Mesendoderm (in vitro differentiated cells): ENCODE data around the gene COA6.

Experiments used
- DNase-seq: peaks from one replicate; pipeline ENCODE4 v3.0.0; 2013
- H2AK5ac ChIP-seq: 2 replicates; pipeline ENCODE4 v1.6.1; 2013; ENCODE audit warnings: low read length, inconsistent platforms
- H2BK120ac ChIP-seq: 2 replicates; pipeline ENCODE4 v1.6.1; 2013; ENCODE audit warnings: low read depth, mild to moderate bottlenecking, low read length, moderate library complexity, mixed read lengths
- H2BK15ac ChIP-seq: replicated peaks from 2 replicates; pipeline ENCODE4 v1.6.1; 2013; ENCODE audit warnings: low read depth, mild to moderate bottlenecking, moderate library complexity
- H2BK5ac ChIP-seq: 2 replicates; pipeline ENCODE4 v1.6.1; 2013; ENCODE audit warnings: low read length, inconsistent platforms
- H3K18ac ChIP-seq: 2 replicates; pipeline ENCODE4 v1.6.1; 2013; ENCODE audit warnings: mild to moderate bottlenecking, low read length, mixed read lengths
- H3K23ac ChIP-seq: one replicate; pipeline ENCODE4 v1.6.1; 2013; ENCODE audit warnings: low read length
- H3K27ac ChIP-seq: 2 replicates; pipeline ENCODE4 v1.5.1; 2013; ENCODE audit warnings: low read depth, mild to moderate bottlenecking, inconsistent platforms, low read length, moderate library complexity
- H3K27me3 ChIP-seq: 2 replicates; pipeline ENCODE4 v1.6.1; 2013; ENCODE audit warnings: low read length, control low read depth, mild to moderate bottlenecking, inconsistent platforms; ENCODE audit not compliant: insufficient read depth, poor library complexity
- H3K36me3 ChIP-seq: 2 replicates; pipeline ENCODE4 v1.6.1; 2013; ENCODE audit warnings: low read length, inconsistent platforms; ENCODE audit not compliant: control insufficient read depth, insufficient read depth
- H3K4ac ChIP-seq: one replicate; pipeline ENCODE4 v1.6.1; 2013; ENCODE audit warnings: low read depth, mild to moderate bottlenecking, low read length, moderate library complexity
- H3K4me1 ChIP-seq: 2 replicates; pipeline ENCODE4 v1.6.1; 2013; ENCODE audit warnings: low read depth, low read length, inconsistent platforms; ENCODE audit not compliant: control insufficient read depth
- H3K4me2 ChIP-seq: 2 replicates; pipeline ENCODE4 v1.6.1; 2013; ENCODE audit warnings: low read length
- H3K4me3 ChIP-seq: 2 replicates; pipeline ENCODE4 v1.5.1; 2013; ENCODE audit warnings: mild to moderate bottlenecking, low read length
- H3K56ac ChIP-seq: one replicate; pipeline ENCODE4 v1.6.1; 2013; ENCODE audit warnings: low read length
- H3K79me1 ChIP-seq: 2 replicates; pipeline ENCODE4 v1.6.1; 2013; ENCODE audit warnings: low read length, inconsistent platforms
- H3K79me2 ChIP-seq: 2 replicates; pipeline ENCODE4 v1.6.1; 2013; ENCODE audit warnings: mild to moderate bottlenecking, low read length; ENCODE audit not compliant: control insufficient read depth, insufficient read depth
- H3K9ac ChIP-seq: 2 replicates; pipeline ENCODE4 v1.6.1; 2013; ENCODE audit warnings: low read length, inconsistent platforms
- H4K5ac ChIP-seq: one replicate; pipeline ENCODE4 v1.6.1; 2013; ENCODE audit warnings: low read length
- H4K8ac ChIP-seq: one replicate; pipeline ENCODE4 v1.6.1; 2013; ENCODE audit warnings: low read depth, mild to moderate bottlenecking, control low read depth, low read length, moderate library complexity
- WGBS: extraction: QIAGEN DNeasy Blood & Tissue Kit; methylation state at CpG from one replicate; pipeline ENCODE4 v1.1.7; 2013; ENCODE audit warnings: low lambda C conversion rate, missing lambda C conversion rate; ENCODE audit not compliant: insufficient coverage; ENCODE audit errors: extremely low coverage; 5-methylcytosine and 5-hydroxymethylcytosine counted together

COA6 gene

DNA sequence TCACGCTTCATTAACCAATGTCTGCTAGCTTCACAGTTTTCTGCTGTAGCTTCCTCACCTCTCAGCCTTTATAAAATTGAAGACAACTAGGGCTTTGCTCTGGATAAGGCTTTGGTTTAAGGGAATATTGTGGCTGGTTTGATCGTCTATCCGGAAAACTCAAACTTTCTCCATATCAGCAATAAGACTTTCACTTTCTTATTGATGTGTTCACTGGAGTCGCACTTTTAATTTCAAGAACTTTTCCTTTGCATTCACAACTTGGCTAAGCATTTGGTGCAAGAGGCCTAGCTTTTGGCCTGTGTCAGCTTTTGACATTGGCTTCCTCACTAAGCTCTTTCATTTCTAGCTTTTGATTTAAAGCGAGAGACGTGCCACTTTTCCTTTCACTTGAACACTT lies 12.9 kb downstream of the COA6 start:
- WGBS = no CpG with 5 or more reads among the region's 6 CpGs
- no peak overlapping the region for H2BK120ac ChIP-seq
- DNase-seq = no peak
- H3K27ac ChIP-seq = no peak overlapping the region
- no peak overlapping the region for H3K4ac ChIP-seq
- H3K18ac ChIP-seq = no peak overlapping the region
- H3K56ac ChIP-seq = no peak overlapping the region
- H3K4me3 ChIP-seq = no peak overlapping the region
- no peak overlapping the region for H3K9ac ChIP-seq
- no peak overlapping the region for H3K4me2 ChIP-seq
- H4K8ac ChIP-seq = no peak overlapping the region
- H3K27me3 ChIP-seq = no peaks in the 10 kb centered on the region
- no peak overlapping the region for H4K5ac ChIP-seq
- H3K79me2 ChIP-seq = no peaks in the 10 kb centered on the region
- peaks cover 4% of the 10 kb centered on the region for H3K36me3 ChIP-seq
- H2BK5ac ChIP-seq = no peak overlapping the region
- peaks cover 1% of the 10 kb centered on the region for H3K79me1 ChIP-seq
- no peak overlapping the region for H2AK5ac ChIP-seq
- no peaks in the 10 kb centered on the region for H3K4me1 ChIP-seq
- no peak overlapping the region for H3K23ac ChIP-seq
- H2BK15ac ChIP-seq = no peak overlapping the region

DNA sequence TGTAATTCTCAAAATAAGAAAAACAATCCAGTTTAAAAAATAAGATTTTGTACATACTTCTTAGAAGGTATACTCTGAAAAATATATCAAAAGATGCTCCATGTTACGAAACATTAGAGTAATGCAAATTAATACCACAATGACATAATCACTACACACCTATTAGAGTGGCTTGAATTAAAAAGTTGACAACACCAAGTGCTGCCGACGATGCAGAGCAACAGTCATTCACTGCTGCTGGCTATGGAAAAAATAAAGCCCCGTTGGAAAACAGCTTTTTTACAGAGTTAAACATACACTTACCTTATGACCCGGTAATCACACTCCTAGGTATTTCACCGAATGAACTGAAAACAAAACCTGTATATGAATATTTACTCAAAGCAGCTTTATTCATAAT lies 14.8 kb downstream of the COA6 start:
- Histone ChIP-seq H3K23ac (no peak overlapping the region), H3K9ac (no peak overlapping the region)
- WGBS = no CpG with 5 or more reads among the region's 6 CpGs

DNA sequence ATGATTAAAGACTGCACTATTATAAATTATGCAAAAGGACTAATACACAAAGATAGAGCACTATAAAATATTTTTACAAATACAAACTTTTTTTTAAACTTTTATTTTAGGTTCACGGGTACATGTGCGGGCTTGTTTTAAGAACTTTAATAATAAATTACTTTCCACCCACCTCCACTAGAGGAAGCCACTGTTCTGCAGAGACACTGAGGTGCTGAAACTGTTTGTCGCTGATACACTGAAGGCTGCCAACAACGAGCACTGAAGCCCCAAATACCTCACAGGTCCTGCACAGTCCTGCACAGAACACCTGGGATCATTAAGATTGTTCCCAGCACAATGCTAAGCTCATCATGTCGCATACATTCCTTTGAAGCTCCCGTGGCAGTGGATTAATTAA lies 19.9 kb downstream of the COA6 start:
- no peak overlapping the region for H3K4ac ChIP-seq
- H3K36me3 ChIP-seq = peaks cover 2% of the 10 kb centered on the region
- H3K4me1 ChIP-seq = no peaks in the 10 kb centered on the region
- no peak overlapping the region for H3K27ac ChIP-seq
- H3K56ac ChIP-seq = no peak overlapping the region
- H3K23ac ChIP-seq = no peak overlapping the region
- H2AK5ac ChIP-seq = no peak overlapping the region
- no peak overlapping the region for H2BK5ac ChIP-seq
- no peak overlapping the region for H3K4me2 ChIP-seq
- H3K79me1 ChIP-seq = no peaks in the 10 kb centered on the region
- WGBS = no CpG with 5 or more reads among the region's 6 CpGs
- H2BK120ac ChIP-seq = no peak overlapping the region
- H2BK15ac ChIP-seq = no peak overlapping the region
- no peaks in the 10 kb centered on the region for H3K27me3 ChIP-seq
- no peak overlapping the region for H3K4me3 ChIP-seq
- DNase-seq = no peak
- no peak overlapping the region for H4K8ac ChIP-seq
- no peaks in the 10 kb centered on the region for H3K79me2 ChIP-seq
- H4K5ac ChIP-seq = no peak overlapping the region
- no peak overlapping the region for H3K9ac ChIP-seq
- no peak overlapping the region for H3K18ac ChIP-seq

More for the DNA sequence above, 14.8 kb downstream of the COA6 start:
- Histone ChIP-seq H3K27me3 (no peaks in the 10 kb centered on the region), H3K56ac (no peak overlapping the region), H3K27ac (no peak overlapping the region), H2BK120ac (no peak overlapping the region), H2BK15ac (no peak overlapping the region), H3K18ac (no peak overlapping the region), H3K79me2 (no peaks in the 10 kb centered on the region), H4K5ac (no peak overlapping the region), H3K4me2 (no peak overlapping the region), H3K79me1 (no peaks in the 10 kb centered on the region), H2AK5ac (no peak overlapping the region), H3K4me1 (no peaks in the 10 kb centered on the region), H3K4ac (no peak overlapping the region), H4K8ac (no peak overlapping the region), H2BK5ac (no peak overlapping the region), H3K4me3 (no peak overlapping the region), H3K36me3 (peaks cover 2% of the 10 kb centered on the region)
- DNase-seq = no peak

DNA sequence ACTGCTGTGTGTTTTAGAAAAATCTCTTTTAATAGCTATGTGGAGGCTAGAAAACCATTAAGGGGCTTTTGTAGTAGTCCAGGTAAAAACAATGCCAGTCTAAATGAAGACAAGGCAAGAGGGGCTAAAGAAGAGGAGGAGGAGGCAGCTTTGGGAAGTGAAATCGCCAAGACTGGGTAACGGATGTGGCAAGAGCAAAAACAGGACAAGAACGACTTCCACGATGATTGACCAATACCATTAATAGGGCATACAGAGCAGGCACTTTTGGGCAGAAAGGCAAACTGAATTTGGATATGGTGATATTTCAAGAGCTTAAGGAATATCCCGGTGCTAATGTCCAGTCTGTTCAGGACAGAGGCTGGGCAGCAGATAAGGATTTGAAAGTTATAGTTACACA lies 22.0 kb downstream of the COA6 start:
- H3K27me3 ChIP-seq = no peaks in the 10 kb centered on the region
- no peaks in the 10 kb centered on the region for H3K79me1 ChIP-seq
- no peak overlapping the region for H3K18ac ChIP-seq
- WGBS = no CpG with 5 or more reads among the region's 5 CpGs
- H3K4me3 ChIP-seq = no peak overlapping the region
- H4K5ac ChIP-seq = no peak overlapping the region
- no peak overlapping the region for H3K4ac ChIP-seq
- no peak overlapping the region for H3K27ac ChIP-seq
- no peak overlapping the region for H3K4me2 ChIP-seq
- H3K23ac ChIP-seq = no peak overlapping the region
- no peak overlapping the region for H4K8ac ChIP-seq
- no peak overlapping the region for H2BK15ac ChIP-seq
- H2BK120ac ChIP-seq = no peak overlapping the region
- no peak overlapping the region for H2BK5ac ChIP-seq
- H3K79me2 ChIP-seq = no peaks in the 10 kb centered on the region
- DNase-seq = no peak
- H3K9ac ChIP-seq = no peak overlapping the region
- H3K56ac ChIP-seq = no peak overlapping the region
- peaks cover 2% of the 10 kb centered on the region for H3K36me3 ChIP-seq
- no peaks in the 10 kb centered on the region for H3K4me1 ChIP-seq
- H2AK5ac ChIP-seq = no peak overlapping the region

DNA sequence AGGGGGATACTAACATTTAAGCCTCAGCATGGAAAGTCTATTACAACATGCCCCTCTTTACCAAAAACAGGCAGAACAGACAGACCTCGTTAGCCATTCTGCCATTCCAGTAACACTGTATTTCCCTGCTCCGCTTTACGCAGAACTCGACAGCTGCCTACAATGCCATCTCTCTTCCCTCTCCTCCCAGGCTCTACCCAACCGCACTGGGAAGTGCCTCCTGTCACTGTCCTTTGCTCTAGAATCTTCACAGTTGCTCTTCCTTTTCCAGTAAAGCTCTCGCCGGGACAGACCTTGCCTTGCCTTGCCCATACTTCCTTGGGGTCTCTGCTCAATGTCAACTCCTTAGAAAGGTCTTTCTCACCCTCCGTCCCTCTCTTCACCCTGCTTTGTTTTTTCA lies 22.8 kb downstream of the COA6 start:
- Histone ChIP-seq H3K9ac (no peak overlapping the region), H3K79me1 (no peaks in the 10 kb centered on the region), H3K4me3 (no peak overlapping the region), H2BK120ac (no peak overlapping the region), H3K79me2 (no peaks in the 10 kb centered on the region), H3K56ac (no peak overlapping the region), H3K27me3 (no peaks in the 10 kb centered on the region), H4K5ac (no peak overlapping the region), H2AK5ac (no peak overlapping the region), H4K8ac (no peak overlapping the region), H3K4ac (no peak overlapping the region), H2BK5ac (no peak overlapping the region), H3K36me3 (no peaks in the 10 kb centered on the region), H2BK15ac (no peak overlapping the region), H3K4me2 (no peak overlapping the region), H3K4me1 (no peaks in the 10 kb centered on the region), H3K27ac (no peak overlapping the region), H3K23ac (no peak overlapping the region), H3K18ac (no peak overlapping the region)
- no CpG with 5 or more reads among the region's 8 CpGs for WGBS
- DNase-seq = no peak

DNA sequence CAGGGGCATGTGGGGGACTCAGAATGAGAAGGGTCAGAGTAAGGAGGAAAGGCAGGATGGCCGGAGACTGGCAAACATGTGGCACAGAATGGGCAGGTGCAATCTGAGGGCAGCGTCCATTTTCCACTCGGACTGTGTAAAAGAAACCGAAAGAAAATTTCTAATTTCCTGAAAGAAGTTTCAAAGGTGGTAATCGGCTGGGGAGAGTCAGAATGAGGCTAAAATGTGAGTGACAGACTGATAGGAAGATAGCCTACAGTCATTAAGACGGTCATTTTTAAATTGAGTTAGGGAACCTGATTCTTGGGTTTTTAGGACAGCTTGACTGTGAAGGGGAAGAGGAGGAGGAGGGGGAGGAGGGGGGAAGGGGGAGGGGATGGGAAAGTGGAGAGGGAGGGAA lies 23.6 kb downstream of the COA6 start:
- Histone ChIP-seq H3K56ac (no peak overlapping the region), H2BK120ac (no peak overlapping the region), H3K36me3 (no peaks in the 10 kb centered on the region), H4K8ac (no peak overlapping the region), H3K27ac (no peak overlapping the region), H2BK5ac (no peak overlapping the region), H3K79me1 (no peaks in the 10 kb centered on the region), H3K4me3 (no peak overlapping the region), H3K4ac (no peak overlapping the region), H3K23ac (no peak overlapping the region), H4K5ac (no peak overlapping the region), H3K4me1 (no peaks in the 10 kb centered on the region), H3K18ac (no peak overlapping the region), H3K4me2 (no peak overlapping the region), H3K9ac (no peak overlapping the region), H2BK15ac (no peak overlapping the region), H2AK5ac (no peak overlapping the region), H3K27me3 (no peaks in the 10 kb centered on the region), H3K79me2 (no peaks in the 10 kb centered on the region)
- no peak for DNase-seq
- WGBS = no CpG with 5 or more reads among the region's 6 CpGs
